Measurements from ENCODE around the gene PRDM11.

PRDM11 gene

DNA sequence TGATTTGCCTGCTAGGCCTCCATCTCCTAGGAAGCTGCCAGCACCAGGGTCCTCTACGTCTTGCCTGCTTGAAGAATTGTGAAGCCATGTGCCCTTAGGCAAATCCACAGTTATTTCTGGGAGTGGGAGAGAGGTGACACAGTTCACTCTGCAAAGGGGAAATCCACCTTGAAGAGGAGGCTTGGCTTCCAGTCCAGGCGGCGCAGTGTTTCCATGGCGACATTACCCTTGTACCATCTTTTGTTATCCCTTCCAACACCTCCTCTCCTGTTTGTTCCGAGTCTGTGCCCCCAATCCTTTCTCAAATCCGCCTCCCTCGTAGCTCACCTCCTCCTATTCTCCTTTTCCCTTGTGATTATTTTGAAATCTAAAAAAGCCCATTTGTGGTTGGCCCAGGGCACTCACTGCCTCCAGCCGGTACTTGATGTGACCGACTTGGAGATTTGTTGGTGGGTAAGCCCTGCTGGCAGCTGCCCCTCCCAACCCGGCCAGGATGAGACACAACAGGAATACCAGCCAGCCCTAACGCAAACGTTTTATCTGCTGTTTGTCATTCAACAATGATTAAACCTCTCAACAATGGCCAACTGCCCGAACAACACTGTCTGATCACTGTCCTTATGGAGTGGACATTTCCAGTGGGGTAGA lies 121.3 kb downstream of the PRDM11 start:
- H3K27me3 ChIP-seq (replicated peaks): peaks cover 6% of the 10 kb centered on the region
- DNase-seq: no peak
- no peak overlapping the region for H3K4me3 ChIP-seq (ENCODE audit: low read depth, low read length)
- in situ Hi-C loops (cut with HindIII; ENCODE audit: low pct_ligation_motif_present, low sequenced_read_pairs): no loop called here
- no peaks in the 10 kb centered on the region for H3K36me3 ChIP-seq (replicated peaks)
- no peak for TF ChIP-seq CTCF (IDR thresholded peaks at IDR 0.05; ENCODE audit: low read depth, low read length, missing control alignments)
- H3K27ac ChIP-seq: no peak overlapping the region

- no peaks in the 10 kb centered on the region for H3K36me3 ChIP-seq (replicated peaks)
- DNase-seq: no peak
- no peak overlapping the region for H3K4me3 ChIP-seq (ENCODE audit: low read depth, low read length)
- in situ Hi-C loops (cut with HindIII; ENCODE audit: low pct_ligation_motif_present, low sequenced_read_pairs): no loop called here
- H3K27me3 ChIP-seq (replicated peaks): peaks cover 6% of the 10 kb centered on the region
- H3K27ac ChIP-seq: no peak overlapping the region
- TF ChIP-seq CTCF (IDR thresholded peaks at IDR 0.05; ENCODE audit: low read depth, low read length, missing control alignments): no peak
Observed at GRCh38 chr11:45269678-45270077, 123.2 kb downstream of the PRDM11 start.

DNA sequence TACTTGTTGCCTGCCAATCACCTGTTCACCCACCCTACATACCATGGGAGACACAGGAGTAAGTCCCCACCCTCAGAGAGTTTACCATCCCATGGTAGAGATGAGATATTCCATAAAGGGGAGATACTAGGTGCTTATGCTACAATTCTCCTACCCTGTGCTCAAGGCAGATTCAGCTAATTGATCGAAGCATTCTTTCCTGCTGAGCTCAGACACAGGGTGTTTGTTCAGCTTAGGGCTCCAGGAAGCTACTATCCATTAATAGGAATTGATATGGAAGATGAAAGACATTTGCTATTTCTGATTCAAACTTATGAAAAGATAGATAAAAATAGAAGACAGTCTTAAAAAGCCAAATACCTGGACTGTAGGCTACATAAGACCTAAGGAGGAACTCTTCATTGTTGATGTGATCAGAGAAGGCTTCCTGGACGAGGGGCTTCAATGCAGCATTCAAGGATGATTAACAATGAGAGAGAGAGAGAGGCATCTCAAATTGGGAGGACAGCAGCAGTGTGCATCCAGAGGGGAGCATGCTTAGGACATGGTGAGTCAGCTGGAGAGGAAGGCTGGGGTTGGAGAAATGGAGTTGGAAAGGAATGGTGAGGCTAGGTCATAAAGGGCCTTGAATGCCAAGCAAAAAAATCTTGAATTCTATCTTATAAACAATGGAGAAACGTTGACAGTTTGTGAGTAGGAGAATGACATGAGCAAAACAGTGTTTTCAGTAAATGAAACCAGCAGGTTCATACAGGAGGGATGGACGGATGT lies 124.7 kb downstream of the PRDM11 start:
- Histone ChIP-seq H3K36me3 (replicated peaks) (no peaks in the 10 kb centered on the region), H3K4me3 (ENCODE audit: low read depth, low read length) (no peak overlapping the region), H3K27ac (no peak overlapping the region), H3K27me3 (replicated peaks) (peaks cover 6% of the 10 kb centered on the region)
- DNase-seq: no peak
- in situ Hi-C loops (cut with HindIII; ENCODE audit: low pct_ligation_motif_present, low sequenced_read_pairs): no loop called here
- TF ChIP-seq CTCF (IDR thresholded peaks at IDR 0.05; ENCODE audit: low read depth, low read length, missing control alignments): no peak

GRCh38 chr11:45272701-45273100 lies 126.3 kb downstream of the PRDM11 start:
- no peak for TF ChIP-seq CTCF (IDR thresholded peaks at IDR 0.05; ENCODE audit: low read depth, low read length, missing control alignments)
- Histone ChIP-seq H3K27me3 (replicated peaks) (peaks cover 6% of the 10 kb centered on the region), H3K36me3 (replicated peaks) (no peaks in the 10 kb centered on the region), H3K27ac (no peak overlapping the region), H3K4me3 (ENCODE audit: low read depth, low read length) (no peak overlapping the region)
- in situ Hi-C loops (cut with HindIII; ENCODE audit: low pct_ligation_motif_present, low sequenced_read_pairs): no loop called here
- DNase-seq: no peak

DNA sequence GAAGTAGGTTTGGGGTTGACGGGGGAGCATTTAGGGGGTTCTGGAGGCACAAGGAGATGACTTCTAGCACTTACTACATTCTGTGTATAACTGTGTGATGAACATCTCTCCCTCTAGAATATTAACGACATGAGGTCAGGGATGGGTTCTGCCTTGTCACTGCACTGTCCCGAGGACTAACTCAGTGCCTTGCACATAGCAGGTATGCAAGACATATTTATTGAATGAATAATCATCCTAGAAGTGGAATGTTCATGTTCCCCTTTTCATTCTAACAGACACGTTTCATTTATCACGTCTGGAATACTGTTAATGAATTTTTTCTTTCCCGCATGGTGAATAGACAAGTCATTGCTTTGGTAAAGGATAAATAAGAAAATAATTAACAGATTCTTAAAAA lies 127.1 kb downstream of the PRDM11 start:
- TF ChIP-seq CTCF (IDR thresholded peaks at IDR 0.05; ENCODE audit: low read depth, low read length, missing control alignments): no peak
- Histone ChIP-seq H3K36me3 (replicated peaks) (no peaks in the 10 kb centered on the region), H3K27ac (no peak overlapping the region), H3K4me3 (ENCODE audit: low read depth, low read length) (no peak overlapping the region), H3K27me3 (replicated peaks) (peaks cover 7% of the 10 kb centered on the region)
- in situ Hi-C loops (cut with HindIII; ENCODE audit: low pct_ligation_motif_present, low sequenced_read_pairs): no loop called here
- DNase-seq: no peak
